HCT116 (cell line): ENCODE results near the gene GPD1L. TPM values are rescaled to one million over a fixed set of nuclear protein-coding genes. Genes with fewer than 3 reads are reported as not detected.

Experiments used
- ATAC-seq: fragments of 200-7000 bp; cut with Tn5 transposase; 2 replicates; pipeline ENCODE4 v1.9.1; 2020; ENCODE audit warnings: mild to moderate bottlenecking, moderate library complexity
- BruUV-seq: library from RNA; stranded (reverse); fragments of 400-500 nt; replicated peaks from 2 replicates; lab custom pipeline; 2021; lab: Mats Ljungman, UMichigan
- CTCF ChIA-PET: fragments of 300-600 bp; sonication (Branson Sonifier 250); formaldehyde crosslinking; loops from one replicate; lab custom pipeline; 2021; ENCODE audit warnings: antibody characterized with exemption; lab: Charles Lee
- POLR2A ChIA-PET: fragments of 300-600, 350-600 bp; sonication (Branson Sonifier 250); formaldehyde crosslinking; loops from one replicate; lab custom pipeline; 2021; ENCODE audit warnings: antibody characterized with exemption; lab: Charles Lee
- RAD21 ChIA-PET, 2 experiments: fragments of 300-600 bp; sonication (Branson Sonifier 250); formaldehyde crosslinking; loops; one replicate each; lab custom pipeline; 2023; ENCODE audit warnings: low total read pairs in 2 of 2; ENCODE audit not compliant: uncharacterized antibody in 2 of 2, unreplicated experiment in 2 of 2, low non-redundant PET in 1 of 2; lab: Charles Lee
- DNase-seq: peaks from one replicate; pipeline ENCODE4 v3.0.0-alpha.2; 2010; ENCODE audit warnings: low read depth, low spot score
- H2AFZ ChIP-seq: fragments of 200-600 bp; shearing (Covaris generic), sonication (generic); 2 replicates; pipeline ENCODE4 v1.6.1; 2017; ENCODE audit warnings: low read depth, mixed run types, mixed read lengths, antibody characterized with exemption, low read length; ENCODE audit not compliant: poor library complexity, severe bottlenecking
- H3K27ac ChIP-seq: 2 replicates; pipeline ENCODE4 v1.5.1; 2012; ENCODE audit warnings: low read depth, low read length
- H3K27me3 ChIP-seq: fragments of 200-600 bp; sonication (generic); 2 replicates; pipeline ENCODE4 v1.6.1; 2016; ENCODE audit warnings: mixed run types, low read length, mixed read lengths; ENCODE audit not compliant: insufficient read depth
- H3K36me3 ChIP-seq, 2 experiments: fragments of 200-500 bp in 1 of 2; fragments of 200-600 bp in 1 of 2; sonication (Bioruptor generic) in 1 of 2; sonication (generic) in 1 of 2; 2 replicates each; pipeline versions ENCODE4 v1.5.1 to v1.6.1; 2014 to 2016; ENCODE audit warnings: low read length in 2 of 2, inconsistent platforms in 1 of 2, mixed read lengths in 1 of 2, mixed run types in 1 of 2; ENCODE audit not compliant: insufficient read depth in 2 of 2, control insufficient read depth in 1 of 2
- H3K4me1 ChIP-seq, 2 experiments: fragments of 200-600 bp in 1 of 2; sonication (generic) in 1 of 2; 2 replicates each; pipeline versions ENCODE4 v1.5.1 to v1.6.1; 2012 to 2017; ENCODE audit warnings: low read length in 2 of 2, inconsistent platforms in 1 of 2, mild to moderate bottlenecking in 1 of 2, mixed read lengths in 1 of 2, mixed run types in 1 of 2, moderate library complexity in 1 of 2; ENCODE audit not compliant: insufficient read depth in 2 of 2, control insufficient read depth in 1 of 2
- H3K4me2 ChIP-seq: fragments of 200-600 bp; sonication (generic); 2 replicates; pipeline ENCODE4 v1.6.1; 2017; ENCODE audit warnings: mixed run types, low read length, mixed read lengths
- H3K4me3 ChIP-seq, 2 experiments: fragments of 200-600 bp in 1 of 2; sonication (generic) in 1 of 2; replicated peaks in 1 of 2; 2 replicates each; pipeline ENCODE4 v1.5.1; 2011 to 2016; ENCODE audit warnings: low read length in 2 of 2, control low read depth in 1 of 2, low read depth in 1 of 2, mild to moderate bottlenecking in 1 of 2, mixed read lengths in 1 of 2, mixed run types in 1 of 2
- H3K79me2 ChIP-seq: fragments of 200-600 bp; sonication (generic); 2 replicates; pipeline ENCODE4 v1.6.1; 2017; ENCODE audit warnings: mild to moderate bottlenecking, mixed run types, low read length, moderate library complexity, mixed read lengths; ENCODE audit not compliant: insufficient read depth
- H3K9ac ChIP-seq: fragments of 200-600 bp; sonication (generic); 2 replicates; pipeline ENCODE4 v1.6.1; 2016; ENCODE audit warnings: low read length, mixed read lengths
- H3K9me2 ChIP-seq: fragments of 200-600 bp; sonication (generic), shearing (Covaris generic); 2 replicates; pipeline ENCODE4 v1.6.1; 2017; ENCODE audit warnings: mixed run types, mild to moderate bottlenecking, moderate library complexity; ENCODE audit not compliant: insufficient read depth
- H3K9me3 ChIP-seq, 2 experiments: fragments of 200-500 bp in 1 of 2; fragments of 200-600 bp in 1 of 2; sonication (Bioruptor generic) in 1 of 2; sonication (generic) in 1 of 2; 2 replicates each; pipeline ENCODE4 v1.6.1; 2014 to 2017; ENCODE audit warnings: low read length in 2 of 2, mixed read lengths in 2 of 2, inconsistent platforms in 1 of 2, low read depth in 1 of 2, mild to moderate bottlenecking in 1 of 2, mixed run types in 1 of 2, moderate library complexity in 1 of 2; ENCODE audit not compliant: control insufficient read depth in 1 of 2, insufficient read depth in 1 of 2
- H4K20me1 ChIP-seq: fragments of 200-600 bp; sonication (generic), shearing (Covaris generic); 2 replicates; pipeline ENCODE4 v1.6.1; 2017; ENCODE audit warnings: mixed run types, mild to moderate bottlenecking, moderate library complexity; ENCODE audit not compliant: insufficient read depth
- CEBPB ChIP-seq: IDR thresholded peaks from 2 replicates; pipeline ENCODE4 v1.6.1; 2012; ENCODE audit warnings: low read depth
- CTCF ChIP-seq, 3 experiments: fragments of 200-600 bp in 1 of 3; sonication (generic) in 1 of 3; IDR thresholded peaks in 2 of 3; conservative IDR thresholded peaks in 1 of 3; 2 replicates each; pipeline ENCODE4 v1.5.1; 2012 to 2017; ENCODE audit warnings: low read depth in 2 of 3, low read length in 2 of 3, antibody characterized with exemption in 1 of 3, borderline replicate concordance in 1 of 3, control low read depth in 1 of 3, mild to moderate bottlenecking in 1 of 3, mixed read lengths in 1 of 3, mixed run types in 1 of 3, moderate library complexity in 1 of 3; ENCODE audit not compliant: insufficient read depth in 1 of 3
- EZH2phosphoT487 ChIP-seq: fragments of 200-600 bp; IDR thresholded peaks from 2 replicates; pipeline ENCODE4 v1.6.1; 2018; ENCODE audit warnings: antibody characterized with exemption, borderline replicate concordance
- FOSL1 ChIP-seq: IDR thresholded peaks from 2 replicates; pipeline ENCODE4 v1.6.1; 2012; ENCODE audit warnings: low read depth
- JUND ChIP-seq: IDR thresholded peaks from 2 replicates; pipeline ENCODE4 v1.6.1; 2012
- RAD21 ChIP-seq: IDR thresholded peaks from 2 replicates; pipeline ENCODE4 v1.6.1; 2012; ENCODE audit warnings: low read depth, mild to moderate bottlenecking
- YY1 ChIP-seq: IDR thresholded peaks from 2 replicates; pipeline ENCODE4 v1.6.1; 2011; ENCODE audit warnings: low read length, low read depth, moderate library complexity, mild to moderate bottlenecking; ENCODE audit not compliant: insufficient replicate concordance; ENCODE audit errors: extremely low read depth
- intact Hi-C: fragments of 100-400 bp; cut with micrococcal nuclease; formaldehyde crosslinking; loops from 2 replicates; pipeline ENCODE4 v1.10.0; 2022
- total RNA-seq: library from RNA; stranded (reverse); gene quantifications from one replicate; pipeline ENCODE4 v1.2.1, GENCODE V29; 2021; ENCODE audit not compliant: unreplicated experiment

The GPD1L gene
- total RNA-seq, 1 experiment from 2014 or later: 21.9 TPM

GRCh38 chr3:32138545-32139104, 32.2 kb downstream of the GPD1L start (continued):
- TF ChIP-seq YY1: no peak
- no peak for TF ChIP-seq JUND

- TF ChIP-seq RAD21 (no peak), EZH2phosphoT487 (no peak)
- intact Hi-C loops: loop anchor here (5.0 kb wide), 2 partner anchors 279 to 414 kb away; no protein-coding TSS in a partner anchor
- no peak for ATAC-seq
- no peak overlapping the region for H2AFZ ChIP-seq
- H3K27me3 ChIP-seq: no peaks in the 10 kb centered on the region
- ChIA-PET POLR2A (no interaction called here), CTCF (no interaction called here), RAD21 (no interaction called here)
- H3K9me3 ChIP-seq: no peaks in the 10 kb centered on the region
- no peak for DNase-seq
- H3K4me1 ChIP-seq: no peaks in the 10 kb centered on the region
- H3K4me3 ChIP-seq: no peak overlapping the region
- H4K20me1 ChIP-seq: no peaks in the 10 kb centered on the region
- no peaks in the 10 kb centered on the region for H3K9me2 ChIP-seq
- H3K36me3 ChIP-seq: no peaks in the 10 kb centered on the region
- no peaks in the 10 kb centered on the region for H3K79me2 ChIP-seq
- no peak overlapping the region for H3K27ac ChIP-seq
- no TSS peak for BruUV-seq
- no peak overlapping the region for H3K4me2 ChIP-seq
- H3K9ac ChIP-seq: no peak overlapping the region
Measured at GRCh38 chr3:32140943-32141342, 34.5 kb downstream of the GPD1L start.

- ChIA-PET CTCF (interaction anchor here (1.1 to 1.7 kb wide), 6 partner anchors 10 to 419 kb away, joined by 4 to 9 read pairs (median 6); no protein-coding TSS in a partner anchor), RAD21 (no interaction called here), POLR2A (no interaction called here)
- ATAC-seq (peak; percentile 95), DNase-seq (peak; percentile 73)
- Histone ChIP-seq H2AFZ (no peak overlapping the region), H3K36me3 (no peaks in the 10 kb centered on the region; a peak in 1 of 4 replicates), H3K9me2 (no peaks in the 10 kb centered on the region), H3K4me1 (no peaks in the 10 kb centered on the region), H3K79me2 (no peaks in the 10 kb centered on the region), H4K20me1 (no peaks in the 10 kb centered on the region), H3K9ac (no peak overlapping the region), H3K9me3 (no peaks in the 10 kb centered on the region), H3K4me3 (no peak overlapping the region), H3K27me3 (no peaks in the 10 kb centered on the region), H3K4me2 (no peak overlapping the region), H3K27ac (no peak overlapping the region)
- no TSS peak for BruUV-seq
- TF ChIP-seq CEBPB (no peak), FOSL1 (0 out of 2 replicates have a peak, but pooled peaks have one; percentile 8), YY1 (no peak), CTCF (IDR thresholded peaks at IDR 0.05 in 2 of 3, conservative IDR thresholded peaks at IDR 0.05 in 1 of 3; ENCODE audit: borderline replicate concordance in 1 of 3, insufficient read depth in 1 of 3, low read depth in 2 of 3, low read length in 2 of 3) (peak; percentile 70 to 84 (median 84)), JUND (no peak), RAD21 (peak; percentile 92), EZH2phosphoT487 (no peak)
- intact Hi-C loops: loop anchor here (1.0 to 5.0 kb wide), 5 partner anchors 125 to 533 kb away; no protein-coding TSS in a partner anchor
Measured at GRCh38 chr3:32143849-32144757, 37.7 kb downstream of the GPD1L start.
